HG03571 (cell line): ENCODE measurements around the gene ADCY9.
"Not testable (repeated sequence)": the region's sequence is repeated elsewhere in the genome, so short reads cannot be mapped to it uniquely, and the experiment has no call there.

Experiments used
- ATAC-seq: cut with Tn5 transposase; IDR thresholded peaks from one replicate; pipeline ENCODE4 v1.9.1; 2021; ENCODE audit not compliant: unreplicated experiment

Gene ADCY9

GRCh38 chr16:3983081-3983520 is 133.1 kb downstream of the ADCY9 start:
- no peak for ATAC-seq

- no peak for ATAC-seq
Observed at GRCh38 chr16:3982216-3982615, 134.0 kb downstream of the ADCY9 start.

- ATAC-seq: no peak
Observed at GRCh38 chr16:3980253-3981111, 135.8 kb downstream of the ADCY9 start.

- ATAC-seq: no peak
Observed at GRCh38 chr16:3979518-3979917, 136.7 kb downstream of the ADCY9 start.

GRCh38 chr16:3979070-3979469 is 137.2 kb downstream of the ADCY9 start:
- ATAC-seq: no peak

GRCh38 chr16:3977376-3977775 is 138.9 kb downstream of the ADCY9 start:
- no peak for ATAC-seq

- ATAC-seq: no peak
Observed at GRCh38 chr16:3974751-3975150, 141.5 kb downstream of the ADCY9 start.

GRCh38 chr16:3971706-3972105 is 144.5 kb downstream of the ADCY9 start:
- ATAC-seq: no peak

- ATAC-seq: no peak
Observed at GRCh38 chr16:3971261-3971660, 145.0 kb downstream of the ADCY9 start.

- no peak for ATAC-seq
Observed at GRCh38 chr16:3968551-3968950, 147.7 kb downstream of the ADCY9 start.

- ATAC-seq: no peak
Observed at GRCh38 chr16:3966681-3967080, 149.6 kb downstream of the ADCY9 start.

GRCh38 chr16:3965781-3966582 is 150.3 kb downstream of the ADCY9 start:
- no peak for ATAC-seq

- no peak for ATAC-seq
Observed at GRCh38 chr16:3965306-3965705, 150.9 kb downstream of the ADCY9 start.

GRCh38 chr16:3964686-3965290 is 151.5 kb downstream of the ADCY9 start:
- ATAC-seq: no peak

- no peak for ATAC-seq
Observed at GRCh38 chr16:3963886-3964685, 152.2 kb downstream of the ADCY9 start.

- no peak for ATAC-seq
Observed at GRCh38 chr16:3963203-3963602, 153.0 kb downstream of the ADCY9 start.

- ATAC-seq: no peak
Observed at GRCh38 chr16:3961449-3961849, 154.8 kb downstream of the ADCY9 start.

- ATAC-seq: not testable (repeated sequence)
Observed at GRCh38 chr16:3959926-3960590, 156.2 kb downstream of the ADCY9 start.

GRCh38 chr16:3959148-3959547 is 157.1 kb downstream of the ADCY9 start:
- ATAC-seq: no peak

GRCh38 chr16:3957344-3957980 is 158.8 kb downstream of the ADCY9 start:
- ATAC-seq: no peak
